ENCODE results near the gene MKRN1. TPM values are rescaled to one million over a fixed set of nuclear protein-coding genes. Genes with fewer than 3 reads are reported as not detected.
A peak's percentile ranks its signal among the peaks of the same experiment; 100 is the strongest.

MKRN1 gene
- total and polyA plus RNA-seq, 8 donors, result 78.1 to 121 (median 102) TPM

DNA sequence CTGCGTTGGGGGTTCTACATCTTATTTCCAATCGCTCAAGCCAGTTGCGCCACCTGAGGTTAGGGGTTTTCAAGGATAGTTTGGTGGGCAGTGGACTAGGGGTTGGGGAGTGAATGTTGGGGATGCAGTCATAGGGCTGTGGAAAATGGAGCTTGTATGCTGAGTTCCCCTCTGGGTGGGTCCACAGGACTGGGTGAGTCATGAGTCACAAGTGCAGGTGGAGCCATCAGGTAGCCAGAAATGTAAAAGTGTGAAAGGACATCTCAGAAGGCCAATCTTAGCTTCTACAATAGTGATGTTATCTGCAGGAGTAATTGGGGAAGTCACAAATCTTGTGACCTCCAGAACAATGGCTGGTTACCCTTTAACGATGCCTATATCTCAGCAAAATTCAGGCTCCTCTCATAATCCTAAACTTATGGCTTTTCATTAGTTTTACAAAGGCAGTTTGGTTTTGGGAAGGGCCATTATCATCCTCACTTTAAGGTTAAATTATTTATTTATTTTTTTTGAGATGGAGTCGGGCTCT, 18.0 kb upstream of the MKRN1 start:
- H3K36me3 ChIP-seq, result no peaks in the 10 kb centered on the region
- no peaks in the 10 kb centered on the region for H3K27me3 ChIP-seq
- H3K4me1 ChIP-seq, result no peaks in the 10 kb centered on the region
- no peaks in the 10 kb centered on the region for H3K9me3 ChIP-seq
- ATAC-seq (no peak), DNase-seq (no peak)
- TF ChIP-seq, protein P1, sequence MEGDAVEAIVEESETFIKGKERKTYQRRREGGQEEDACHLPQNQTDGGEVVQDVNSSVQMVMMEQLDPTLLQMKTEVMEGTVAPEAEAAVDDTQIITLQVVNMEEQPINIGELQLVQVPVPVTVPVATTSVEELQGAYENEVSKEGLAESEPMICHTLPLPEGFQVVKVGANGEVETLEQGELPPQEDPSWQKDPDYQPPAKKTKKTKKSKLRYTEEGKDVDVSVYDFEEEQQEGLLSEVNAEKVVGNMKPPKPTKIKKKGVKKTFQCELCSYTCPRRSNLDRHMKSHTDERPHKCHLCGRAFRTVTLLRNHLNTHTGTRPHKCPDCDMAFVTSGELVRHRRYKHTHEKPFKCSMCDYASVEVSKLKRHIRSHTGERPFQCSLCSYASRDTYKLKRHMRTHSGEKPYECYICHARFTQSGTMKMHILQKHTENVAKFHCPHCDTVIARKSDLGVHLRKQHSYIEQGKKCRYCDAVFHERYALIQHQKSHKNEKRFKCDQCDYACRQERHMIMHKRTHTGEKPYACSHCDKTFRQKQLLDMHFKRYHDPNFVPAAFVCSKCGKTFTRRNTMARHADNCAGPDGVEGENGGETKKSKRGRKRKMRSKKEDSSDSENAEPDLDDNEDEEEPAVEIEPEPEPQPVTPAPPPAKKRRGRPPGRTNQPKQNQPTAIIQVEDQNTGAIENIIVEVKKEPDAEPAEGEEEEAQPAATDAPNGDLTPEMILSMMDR (IDR thresholded peaks at IDR 0.05), result no peak
- intact Hi-C loops (cut with DNase I), result no loop called here
- H3K4me3 ChIP-seq, result no peak overlapping the region
- no peak overlapping the region for H3K27ac ChIP-seq

DNA sequence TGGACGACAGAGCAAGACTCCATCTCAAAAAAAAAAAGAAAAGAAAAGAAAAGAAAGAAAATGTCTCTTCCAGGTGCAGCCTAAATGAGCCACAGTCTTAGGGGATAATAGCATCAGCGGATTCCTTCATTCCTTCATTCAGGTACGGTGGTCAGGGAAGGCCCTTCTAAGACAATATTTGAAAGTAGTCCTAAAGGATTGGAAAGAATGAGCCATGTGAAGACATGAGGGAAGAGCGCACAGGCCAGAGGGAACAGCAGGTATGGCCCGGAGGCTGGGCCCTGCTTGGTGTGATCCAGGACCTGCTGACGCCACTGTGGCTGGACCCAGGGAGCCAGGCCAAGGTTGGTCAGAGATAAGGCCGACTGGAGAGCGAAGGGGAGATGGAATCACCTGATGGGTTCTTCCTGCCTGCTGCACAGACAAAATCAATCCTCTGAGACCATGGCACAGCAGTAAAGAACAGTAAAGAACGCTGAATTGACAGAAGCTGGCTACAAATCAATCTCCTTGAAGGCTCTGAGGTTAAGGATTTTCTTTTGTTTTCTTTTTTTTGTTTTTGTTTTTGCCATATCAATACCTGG, 16.3 kb upstream of the MKRN1 start:
- TF ChIP-seq, protein P1 (IDR thresholded peaks at IDR 0.05), result no peak
- DNase-seq, result no peak
- H3K36me3 ChIP-seq, result no peaks in the 10 kb centered on the region

DNA sequence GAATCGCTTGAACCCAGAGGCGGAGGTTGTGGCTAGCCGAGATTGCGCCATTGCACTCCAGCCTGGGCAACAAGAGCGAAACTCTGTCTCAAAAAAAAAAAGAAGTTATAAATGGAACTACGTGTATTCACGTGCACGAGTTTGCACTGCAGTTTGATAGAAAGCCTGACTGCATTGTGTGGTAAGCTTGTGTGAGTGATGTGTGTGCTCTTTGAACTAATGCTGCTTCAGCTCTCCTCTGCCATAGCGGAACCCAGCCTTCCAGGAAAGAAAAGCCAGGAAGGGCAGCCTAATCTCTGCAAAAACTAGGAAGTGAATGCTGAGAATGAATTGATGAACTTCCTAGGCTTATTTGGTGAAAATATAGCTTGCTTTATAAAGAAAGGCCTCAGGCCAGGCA, 15.6 kb upstream of the MKRN1 start:
- Histone ChIP-seq H3K4me3 (no peak overlapping the region), H3K36me3 (no peaks in the 10 kb centered on the region), H3K27ac (no peak overlapping the region), H3K4me1 (no peaks in the 10 kb centered on the region), H3K9me3 (no peaks in the 10 kb centered on the region), H3K27me3 (no peaks in the 10 kb centered on the region)
- TF ChIP-seq, protein P1 (IDR thresholded peaks at IDR 0.05), result no peak
- no peak for DNase-seq
- intact Hi-C loops (cut with DNase I), result no loop called here
- peak; percentile 46 for ATAC-seq

More for the DNA sequence above, 16.3 kb upstream of the MKRN1 start:
- Histone ChIP-seq H3K4me3 (no peak overlapping the region), H3K27ac (no peak overlapping the region), H3K9me3 (no peaks in the 10 kb centered on the region), H3K4me1 (no peaks in the 10 kb centered on the region), H3K27me3 (no peaks in the 10 kb centered on the region)
- no peak for ATAC-seq
- intact Hi-C loops (cut with DNase I), result no loop called here

DNA sequence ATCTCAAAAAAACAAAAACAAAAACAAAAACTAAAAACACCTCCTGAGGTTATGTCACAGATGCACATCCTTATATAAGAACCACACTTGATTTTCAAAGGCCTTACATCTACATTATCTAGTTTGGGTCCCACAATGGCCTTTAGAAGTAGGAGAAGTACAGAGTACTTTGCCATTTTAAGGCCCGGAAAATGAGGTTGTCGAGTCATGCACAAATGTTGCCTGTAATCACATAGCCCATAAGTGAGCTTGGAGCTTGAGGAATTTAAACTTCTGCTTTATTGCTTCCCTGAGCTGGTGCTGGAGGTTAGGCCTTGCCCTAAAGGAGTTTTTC, 9.7 kb upstream of the MKRN1 start:
- H3K4me1 ChIP-seq, result peaks cover 0 to 4% of the 10 kb centered on the region in 2 donors
- ATAC-seq, result peak; percentile 26
- H3K4me3 ChIP-seq, result no peak overlapping the region
- no peak overlapping the region for H3K27ac ChIP-seq
- DNase-seq, result no peak
- H3K36me3 ChIP-seq, result no peaks in the 10 kb centered on the region
- TF ChIP-seq, protein P1 (IDR thresholded peaks at IDR 0.05), result no peak
- intact Hi-C loops (cut with DNase I), result no loop called here
- H3K27me3 ChIP-seq, result no peaks in the 10 kb centered on the region
- H3K9me3 ChIP-seq, result no peaks in the 10 kb centered on the region

GRCh38 chr7:140485500-140486265, 6.4 kb upstream of the MKRN1 start:
- H3K9me3 ChIP-seq, result no peaks in the 10 kb centered on the region
- peaks cover 0 to 4% of the 10 kb centered on the region in 2 donors for H3K4me1 ChIP-seq
- DNase-seq (no peak), ATAC-seq (no peak)
- TF ChIP-seq, protein P1 (IDR thresholded peaks at IDR 0.05), result no peak
- H3K27me3 ChIP-seq, result no peaks in the 10 kb centered on the region
- intact Hi-C loops (cut with DNase I), result no loop called here
- no peaks in the 10 kb centered on the region for H3K36me3 ChIP-seq
- no peak overlapping the region for H3K27ac ChIP-seq
- no peak overlapping the region for H3K4me3 ChIP-seq

Measured in left lung (tissue), 10 donors.